ENCODE results near the gene KIRREL1. TPM values are rescaled to one million over a fixed set of nuclear protein-coding genes. Genes with fewer than 3 reads are reported as not detected.

KIRREL1 gene
- total and polyA plus RNA-seq, 2 experiments from 2014 or later, result 5.1 to 35.2 TPM

GRCh38 chr1:158102881-158103674 lies 109.6 kb downstream of the KIRREL1 start:
- DNase-seq (ENCODE audit: low spot score) (peak; percentile 44), ATAC-seq (peak; percentile 55)
- no peaks in the 10 kb centered on the region; the same call in 2 of the 3 replicates for H3K9me3 Mint-ChIP-seq
- H3K4me3 ChIP-seq, result peak overlapping the region; percentile 36
- H3F3A ChIP-seq (replicated peaks; ENCODE audit: low read depth), result peaks cover 5% of the 10 kb centered on the region; the same call in 1 of the 2 replicates
- no peak overlapping the region for H2AFZ ChIP-seq
- H3K4me2 ChIP-seq, result peak overlapping the region; percentile 63
- no peaks in the 10 kb centered on the region for H3K36me3 ChIP-seq (ENCODE audit: insufficient read depth)
- peaks cover 13% of the 10 kb centered on the region for H3K27me3 Mint-ChIP-seq (ENCODE audit: insufficient read depth, low read depth, poor library complexity)
- H4K20me1 ChIP-seq (replicated peaks; ENCODE audit: insufficient read depth), result no peaks in the 10 kb centered on the region
- no peaks in the 10 kb centered on the region; the same call in 1 of the 2 replicates for H3K9me2 ChIP-seq (ENCODE audit: insufficient read depth)
- peaks cover 88% of the 10 kb centered on the region for H3K4me1 Mint-ChIP-seq
- no peaks in the 10 kb centered on the region for H3K79me2 ChIP-seq (replicated peaks; ENCODE audit: insufficient read depth)
- H3K4me1 ChIP-seq (ENCODE audit: insufficient read depth), result peaks cover 84% of the 10 kb centered on the region
- H3K4me3 Mint-ChIP-seq, result peak overlapping the region; percentile 23; the same call in 1 of the 3 replicates
- no peaks in the 10 kb centered on the region for H3K27me3 ChIP-seq (ENCODE audit: insufficient read depth)
- H3K36me3 Mint-ChIP-seq (ENCODE audit: low read depth), result no peaks in the 10 kb centered on the region
- no peak for TF ChIP-seq ETS1 (IDR thresholded peaks at IDR 0.05)
- no peak for TF ChIP-seq ZNF331 (CRISPR knock-in tag; IDR thresholded peaks at IDR 0.05; ENCODE audit: low read depth)
- peak; percentile 41; the same call in 1 of the 2 replicates for TF ChIP-seq NANOG (IDR thresholded peaks at IDR 0.05; ENCODE audit: borderline replicate concordance)
- no peak for TF ChIP-seq STAT1 (IDR thresholded peaks at IDR 0.05; ENCODE audit: unreplicated experiment)
- peak; percentile 59; the same call in 1 of the 2 replicates for TF ChIP-seq ZNF462 (CRISPR knock-in tag; IDR thresholded peaks at IDR 0.05)
- TF ChIP-seq JUNB (IDR thresholded peaks at IDR 0.05; ENCODE audit: unreplicated experiment), result no peak
- TF ChIP-seq CREB1 (CRISPR knock-in tag; IDR thresholded peaks at IDR 0.05; ENCODE audit: low read depth), result no peak
- no peak for TF ChIP-seq REST (IDR thresholded peaks at IDR 0.05; ENCODE audit: unreplicated experiment)
- TF ChIP-seq EZH2 (IDR thresholded peaks at IDR 0.05; ENCODE audit: low read depth, unreplicated experiment), result no peak
- TF ChIP-seq CTCF (conservative IDR thresholded peaks at IDR 0.05; ENCODE audit: low read depth in 2 of 2), result no peak
- no peak for TF ChIP-seq ZNF114 (CRISPR knock-in tag; IDR thresholded peaks at IDR 0.05)
- TF ChIP-seq EZH2phosphoT487 (IDR thresholded peaks at IDR 0.05; ENCODE audit: unreplicated experiment), result no peak
- no peak for TF ChIP-seq POLR2AphosphoS5 (IDR thresholded peaks at IDR 0.05; ENCODE audit: low read depth)
- peak overlapping the region; percentile 89 for H3K27ac ChIP-seq (ENCODE audit: low read depth)
- peak overlapping the region; percentile 83 for H3K27ac Mint-ChIP-seq

Data from GM23338 (cell line).